Measurements from ENCODE around the gene MPP2.
"Not testable (repeated sequence)": the region's sequence is repeated elsewhere in the genome, so short reads cannot be mapped to it uniquely, and the experiment has no call there.

MPP2 gene

DNA sequence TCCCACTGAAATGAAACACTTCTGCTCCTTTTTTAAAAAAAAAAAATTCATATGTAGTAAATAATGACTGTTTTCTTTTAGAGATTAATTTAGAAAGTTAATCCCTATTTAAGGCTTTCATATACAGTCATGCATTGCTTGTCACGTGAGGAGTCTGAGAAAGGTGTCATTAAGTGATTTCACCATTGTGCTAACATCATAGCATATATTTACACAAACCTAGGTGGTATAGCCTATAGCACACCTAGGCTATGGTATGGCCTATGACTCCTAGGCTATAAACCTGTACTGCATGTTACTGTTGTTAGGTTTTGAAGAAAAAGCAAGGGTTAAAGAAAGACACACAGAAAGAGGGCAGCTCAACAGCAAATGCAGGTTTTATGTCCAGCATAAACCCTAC, 21.3 kb upstream of the MPP2 start:
- DNase-seq: no peak

DNA sequence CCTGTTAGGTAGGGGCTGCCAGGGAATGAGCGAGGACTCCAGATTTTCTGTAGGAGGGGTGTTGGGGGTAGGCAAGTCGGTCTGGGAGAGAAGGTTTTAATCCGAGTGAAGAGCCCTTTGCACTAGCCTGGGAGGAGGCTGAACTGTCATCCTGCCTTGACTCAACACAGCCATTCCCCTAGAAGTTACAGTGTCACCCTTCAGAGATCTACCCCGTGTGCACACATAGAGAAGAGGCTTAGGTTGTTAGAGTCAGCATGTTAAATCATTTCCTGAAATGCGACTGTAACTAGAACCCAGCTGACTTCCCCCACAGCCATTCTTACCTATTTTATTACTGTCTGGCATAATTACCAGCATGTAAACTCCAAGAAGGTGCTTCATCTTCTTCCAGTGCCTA, 20.6 kb upstream of the MPP2 start:
- DNase-seq: not testable (repeated sequence)

DNA sequence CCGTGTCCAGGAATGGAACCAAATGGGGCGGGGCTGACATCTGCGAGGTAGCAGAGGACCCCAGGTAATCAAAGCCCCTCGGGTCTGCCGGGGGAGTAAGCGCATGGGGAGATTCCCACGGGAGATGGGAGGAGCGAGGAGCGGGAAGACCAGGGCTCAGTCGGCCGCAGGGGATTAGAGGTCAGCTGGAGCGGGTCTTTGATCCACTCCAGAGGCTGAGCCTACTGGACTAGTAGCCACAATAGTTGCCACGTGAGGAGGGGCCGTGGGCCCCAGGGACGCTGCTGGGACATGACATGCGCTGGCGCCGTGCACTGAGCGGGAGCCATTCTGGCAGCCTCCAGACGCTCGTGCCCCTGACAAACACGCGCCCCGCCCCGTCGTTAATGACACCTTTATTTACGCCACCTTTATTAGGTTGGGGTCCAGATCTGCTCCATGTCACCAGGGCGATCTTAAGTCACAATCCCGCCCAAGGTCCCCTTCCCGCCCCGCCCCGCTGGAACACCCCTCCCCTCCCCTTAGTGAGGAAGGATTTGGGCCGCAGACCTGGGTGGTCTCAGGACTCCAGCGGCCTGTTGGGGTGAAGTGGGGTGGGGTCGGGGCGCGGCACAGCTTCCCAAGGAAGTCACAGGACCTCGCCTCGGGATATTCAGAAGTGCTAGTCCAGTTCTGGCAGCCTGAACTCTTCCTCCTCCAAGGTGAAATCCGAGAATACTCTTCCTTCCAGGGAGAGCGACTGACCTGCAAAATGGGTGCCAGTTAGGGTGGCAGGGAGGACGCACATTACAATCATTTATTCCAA, 19.9 kb upstream of the MPP2 start:
- DNase-seq: no peak

DNA sequence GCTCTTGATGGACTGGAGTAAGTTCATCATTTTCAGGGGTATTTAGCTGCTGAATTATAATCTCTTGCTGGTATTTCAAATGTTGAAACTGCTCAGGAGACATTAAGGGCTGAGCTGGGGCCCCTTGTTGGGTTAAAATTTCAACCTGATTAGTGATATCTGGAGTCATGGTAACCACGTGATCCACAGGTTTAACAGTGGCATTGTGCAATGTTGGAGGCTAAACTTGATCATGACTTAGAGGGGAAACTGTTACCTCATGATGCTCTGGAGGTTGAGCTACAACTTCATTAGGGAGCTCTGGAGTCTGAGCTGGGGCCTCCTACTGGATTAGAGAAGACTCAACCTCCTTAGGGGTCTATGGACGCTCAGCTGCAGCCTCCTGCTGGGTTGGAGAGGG, 17.2 kb upstream of the MPP2 start:
- no peak for DNase-seq

DNA sequence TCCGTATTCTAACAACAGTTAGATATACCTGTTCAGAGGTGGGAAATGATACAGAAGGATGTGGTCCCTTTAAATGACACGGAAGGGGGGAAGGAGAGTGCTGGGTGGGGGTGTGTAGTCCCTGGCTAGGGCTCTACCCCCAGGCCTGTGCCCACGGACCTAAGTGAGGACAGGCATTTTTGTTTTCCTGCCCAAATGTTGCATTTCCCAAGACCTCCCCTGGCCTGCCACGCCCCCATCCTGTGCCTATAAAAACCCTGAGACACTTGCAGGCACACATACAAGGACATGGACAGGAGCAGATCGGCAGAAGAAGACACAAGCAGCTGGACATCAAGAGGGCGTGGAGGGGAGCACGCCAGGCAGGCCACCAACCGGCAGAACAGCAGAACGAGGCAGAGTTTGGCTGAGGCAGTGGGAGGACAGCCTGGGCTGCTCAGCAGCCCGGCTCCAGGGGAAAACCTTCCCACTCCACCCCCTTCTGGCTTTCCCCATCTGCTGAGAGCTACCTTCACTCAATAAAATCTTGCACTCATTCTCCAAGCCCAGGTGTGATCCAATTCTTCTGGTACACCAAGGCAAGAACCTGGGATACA, 13.3 kb upstream of the MPP2 start:
- DNase-seq: no peak

DNA sequence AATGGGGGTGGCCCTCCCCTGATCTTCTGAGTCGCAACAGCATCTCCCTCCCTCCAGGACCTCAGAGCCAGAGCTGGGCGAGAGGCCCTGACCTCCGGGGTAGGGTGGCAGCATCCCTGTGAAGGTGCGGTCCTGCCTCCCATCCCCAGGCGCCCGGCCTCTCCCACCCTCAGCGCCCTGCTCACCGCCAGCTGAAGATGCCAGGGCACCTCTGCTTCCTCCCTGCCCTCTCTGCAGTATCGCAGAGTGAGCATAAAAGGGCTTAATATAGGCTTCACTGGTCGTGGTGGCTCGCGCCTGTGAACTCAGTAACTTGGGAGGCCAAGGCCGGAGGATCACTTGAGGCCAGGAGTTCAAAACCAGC, 10.7 kb upstream of the MPP2 start:
- DNase-seq: no peak

DNA sequence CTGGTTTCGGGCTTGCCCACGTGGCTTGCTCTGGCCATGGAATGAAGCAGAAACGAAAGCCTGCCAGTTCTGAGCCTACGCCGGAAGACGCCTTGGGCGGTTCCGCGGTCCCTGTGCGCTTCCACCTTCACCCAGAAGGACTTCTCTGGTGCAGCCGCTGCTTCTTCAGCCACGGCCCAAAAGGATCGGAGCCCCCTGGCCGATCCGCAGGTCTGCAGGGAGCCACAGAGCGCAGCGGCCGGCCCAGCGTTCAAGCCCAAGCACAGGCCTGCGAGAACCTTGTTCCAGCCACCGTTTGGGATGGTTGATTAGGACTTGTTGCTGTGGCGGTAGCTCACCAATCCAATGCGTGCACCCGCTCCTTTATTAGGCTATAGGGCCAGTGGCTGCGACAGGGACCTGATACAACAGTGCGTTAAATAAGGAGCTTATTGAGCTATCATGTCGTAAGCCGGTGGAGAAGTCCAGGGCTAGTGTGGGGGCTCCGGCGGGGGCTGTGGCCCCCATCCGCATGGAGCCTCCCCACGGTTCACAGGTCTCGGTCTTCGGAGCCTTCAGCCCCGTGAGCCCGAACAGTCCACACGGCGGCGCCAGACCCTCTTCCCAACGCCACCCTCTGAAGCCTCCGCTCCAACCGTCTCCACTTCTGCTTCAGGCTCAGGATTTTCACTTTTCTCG, 10.2 kb upstream of the MPP2 start:
- DNase-seq: no peak

DNA sequence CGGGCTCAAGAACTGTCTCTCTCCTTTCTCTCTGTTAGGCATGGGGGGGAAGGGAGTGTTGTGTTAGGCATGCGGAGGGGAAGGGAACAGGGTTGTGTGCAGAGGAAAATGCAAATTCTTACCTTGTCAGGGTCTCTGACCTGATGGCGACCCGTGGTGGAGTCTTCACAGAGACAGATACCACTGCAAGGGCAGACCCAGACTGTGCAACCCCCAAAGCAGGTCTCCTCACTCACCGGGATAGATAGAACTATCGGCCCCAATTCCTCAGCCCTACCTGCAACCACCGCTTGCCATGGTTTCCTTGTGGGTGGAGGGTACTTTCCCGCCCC, 9.6 kb upstream of the MPP2 start:
- DNase-seq: no peak

DNA sequence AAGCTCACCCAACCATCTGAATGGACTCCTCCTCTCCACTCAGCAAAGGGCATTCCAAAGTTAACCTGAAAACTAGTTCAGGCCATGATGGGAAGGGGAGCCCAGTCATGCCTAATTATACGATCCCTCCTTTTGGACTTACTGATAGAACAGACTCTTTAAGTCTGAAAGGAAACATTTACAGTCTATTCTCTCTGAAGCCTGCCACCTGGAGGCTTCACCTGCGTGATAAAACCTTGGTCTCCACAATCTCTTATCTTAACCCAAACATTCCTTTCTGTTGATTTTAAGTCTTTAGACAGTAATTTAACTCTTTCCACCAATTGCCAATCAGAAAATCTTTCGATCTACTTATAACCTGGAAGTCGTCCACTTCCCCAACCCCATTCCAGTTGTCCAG, 9.0 kb upstream of the MPP2 start:
- DNase-seq: no peak

DNA sequence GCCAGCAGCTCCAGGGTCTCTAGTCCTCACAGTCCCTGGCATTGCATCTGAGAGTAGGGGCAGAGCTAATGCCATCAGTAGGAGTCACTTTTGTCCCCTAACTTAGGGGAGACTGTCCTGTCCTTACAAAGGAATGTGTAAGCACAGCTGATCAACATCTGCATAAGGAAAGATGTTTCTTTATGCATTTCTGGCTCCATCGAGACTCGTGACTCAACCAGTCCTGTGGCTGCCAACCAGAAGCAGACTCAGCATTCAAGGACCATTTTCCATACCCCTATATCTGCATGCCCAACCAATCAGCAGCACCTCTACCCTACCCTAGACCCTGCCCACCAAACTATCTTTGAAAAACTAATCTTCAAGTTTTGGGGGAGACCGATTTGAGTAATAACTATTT, 8.2 kb upstream of the MPP2 start:
- no peak for DNase-seq

DNA sequence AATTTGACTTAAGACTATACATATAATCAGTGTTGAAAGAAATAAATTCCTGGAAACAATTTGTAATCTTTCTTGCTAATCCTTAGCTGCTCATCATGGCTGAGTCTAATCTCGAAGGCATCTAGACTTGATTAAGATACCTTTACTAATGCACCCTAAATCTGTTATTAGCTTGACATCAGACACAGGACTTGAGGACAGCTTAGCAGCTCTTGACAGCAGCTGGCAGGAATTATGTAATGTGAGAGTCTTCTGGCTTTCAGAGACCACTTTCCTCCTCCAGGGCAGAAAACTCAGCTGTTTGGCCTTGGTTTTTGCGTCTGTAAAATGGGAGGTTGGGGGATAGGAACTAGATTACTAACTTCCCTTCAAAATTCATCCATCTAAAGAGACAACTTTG, 7.1 kb upstream of the MPP2 start:
- DNase-seq: no peak

DNA sequence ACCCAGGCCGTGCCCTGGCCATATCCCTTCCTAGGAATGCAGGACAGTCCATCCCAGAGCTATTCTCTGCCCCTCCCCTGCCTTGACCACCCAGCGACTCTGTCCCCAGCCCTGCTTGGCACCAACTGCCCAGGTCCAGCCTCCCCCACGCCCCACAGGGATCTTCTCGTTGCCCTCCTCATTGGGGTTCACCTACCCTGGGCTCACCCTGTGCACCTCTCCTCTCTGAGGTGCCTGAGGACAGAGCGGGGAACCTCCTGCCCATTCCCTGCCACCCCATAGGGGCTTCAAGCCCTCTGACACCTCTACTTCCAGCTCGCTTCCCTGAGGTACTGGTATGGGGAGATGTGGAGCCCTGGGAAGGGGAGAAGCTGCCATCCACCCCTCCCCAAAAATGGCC, 6.2 kb upstream of the MPP2 start:
- no peak for DNase-seq

DNA sequence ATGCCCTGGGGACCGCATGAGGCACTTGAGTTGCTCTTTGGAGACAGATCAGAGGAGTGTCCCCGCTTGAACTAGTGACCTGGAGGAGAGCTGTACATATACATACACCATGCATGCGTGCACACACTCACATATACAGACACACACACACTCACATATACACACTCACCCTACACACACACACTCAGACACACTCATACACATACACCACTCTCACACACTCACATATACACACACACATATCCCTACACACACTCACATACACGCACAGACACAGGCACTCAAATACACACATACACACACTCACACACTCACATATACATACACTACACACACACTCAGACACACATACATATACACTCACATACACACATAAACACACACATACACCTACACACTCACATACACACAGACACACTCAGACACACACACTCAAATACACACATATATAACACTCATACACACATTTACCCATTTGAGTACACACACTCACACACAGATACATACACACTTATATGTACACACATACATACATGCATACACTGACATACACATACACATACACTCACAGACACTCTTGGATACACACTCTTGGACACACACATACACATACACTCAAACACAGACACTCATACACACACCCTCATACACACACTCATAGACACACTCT, 5.4 kb upstream of the MPP2 start:
- no peak for DNase-seq

DNA sequence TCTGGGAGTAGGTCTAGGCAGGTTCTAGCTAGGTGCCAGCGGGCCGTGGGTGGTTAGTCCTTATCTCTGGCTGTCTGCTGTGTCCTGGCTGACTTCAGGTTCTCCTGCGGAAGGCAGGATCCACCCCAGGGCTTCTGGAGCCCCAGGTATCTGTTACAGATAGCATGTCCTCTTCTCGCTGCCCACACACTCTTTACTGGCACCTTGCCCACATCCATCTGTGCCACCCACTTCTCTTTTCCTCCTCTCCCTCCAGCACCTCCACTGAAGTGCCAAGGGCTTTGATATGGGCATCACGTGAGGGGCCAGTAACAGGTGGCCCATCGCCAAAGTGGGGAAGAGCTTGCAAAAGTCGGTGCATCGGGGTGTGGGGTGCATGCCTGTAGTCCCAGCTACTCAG, 4.6 kb upstream of the MPP2 start:
- no peak for DNase-seq

DNA sequence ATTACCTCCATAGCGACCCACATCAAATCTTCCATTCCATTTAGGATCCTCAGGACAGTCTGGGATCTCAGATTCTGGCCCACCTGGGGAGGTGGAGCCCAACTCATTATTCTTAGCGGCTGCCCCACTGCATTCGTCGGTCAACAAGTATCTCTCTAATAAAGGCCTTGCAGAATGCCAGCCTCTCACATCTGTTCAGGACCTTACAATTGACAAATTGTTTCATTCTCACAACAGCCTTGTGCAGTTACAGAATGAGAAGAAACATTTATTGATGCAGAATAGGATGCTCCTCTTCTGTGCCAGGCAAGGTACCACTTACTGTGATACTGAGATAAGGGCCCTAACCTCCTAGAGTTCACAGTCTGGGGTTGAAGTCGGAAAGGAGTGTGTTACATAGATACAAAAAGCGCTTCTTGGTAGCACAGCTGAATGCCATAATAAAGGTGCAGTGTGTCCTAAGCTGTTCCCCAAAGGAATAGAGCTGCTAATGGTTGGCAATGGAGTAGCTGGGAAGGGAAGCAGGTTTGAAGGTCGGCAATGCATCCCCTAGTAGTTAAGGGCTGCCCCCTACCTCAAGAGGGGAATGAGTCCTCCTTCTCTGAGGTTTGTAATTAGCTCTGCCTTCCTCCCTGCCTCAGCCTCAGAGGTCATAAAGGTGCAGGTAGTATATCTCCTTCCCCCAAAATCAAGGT, 2.3 kb upstream of the MPP2 start:
- no peak for DNase-seq

DNA sequence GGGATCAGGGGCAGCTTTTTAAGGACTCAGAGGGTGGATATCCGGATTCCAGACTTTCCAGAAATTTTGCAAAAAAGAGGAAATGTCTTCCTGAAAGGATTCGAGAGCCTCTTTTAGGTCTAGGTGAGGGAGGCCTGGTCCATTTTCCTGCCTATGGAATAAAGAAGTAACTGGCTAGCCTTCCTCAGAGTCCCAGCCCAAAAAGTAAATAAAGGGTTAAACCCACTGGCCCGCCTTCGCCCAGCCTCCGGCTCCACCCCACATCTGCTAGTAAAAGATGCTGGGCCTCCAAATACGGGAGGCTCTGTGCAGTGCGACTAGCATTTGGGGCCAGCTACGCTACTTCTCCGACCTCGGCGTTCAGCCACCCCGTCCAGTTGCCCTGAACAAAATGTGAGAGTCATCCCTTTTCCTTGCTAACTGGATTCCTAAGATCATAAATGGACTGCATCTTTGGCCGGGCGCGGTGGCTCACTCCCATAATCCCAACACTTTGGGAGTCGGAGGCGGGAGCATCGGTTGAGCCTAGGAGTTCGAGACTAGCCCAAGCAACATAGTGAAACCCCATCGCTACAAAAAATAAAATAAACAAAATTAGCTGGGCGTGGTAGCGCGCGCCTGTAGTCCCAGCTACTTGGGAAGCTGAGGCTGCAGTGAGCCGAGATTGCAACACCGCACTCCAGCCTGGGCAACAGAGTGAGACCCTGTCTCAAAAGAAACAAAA, 824 bp upstream of the MPP2 start:
- peak; percentile 60 for DNase-seq

DNA sequence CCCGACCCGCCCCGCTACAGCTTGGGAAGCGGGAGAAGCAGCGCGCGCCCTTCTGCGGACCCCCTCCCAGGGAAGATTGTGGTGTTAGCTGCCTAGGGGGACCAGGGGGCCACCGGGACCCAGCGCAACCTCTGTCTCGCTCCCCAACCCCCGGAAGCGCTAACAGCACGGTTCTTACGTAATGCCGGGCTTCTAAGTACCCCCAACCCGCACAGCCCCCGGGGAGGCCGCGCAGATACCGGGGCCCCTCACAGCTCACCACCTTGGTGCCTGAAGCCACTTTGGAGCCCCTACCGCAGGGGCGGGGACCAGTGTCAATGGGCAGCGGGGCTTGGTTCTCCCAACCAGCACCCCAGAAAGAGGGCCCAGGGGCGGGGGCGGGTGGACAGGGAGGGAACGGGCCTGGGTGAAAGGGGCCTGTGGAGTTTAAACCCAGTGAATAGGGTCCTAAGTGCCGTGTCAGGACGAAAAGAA, 348 bp downstream of the MPP2 start:
- DNase-seq: no peak

DNA sequence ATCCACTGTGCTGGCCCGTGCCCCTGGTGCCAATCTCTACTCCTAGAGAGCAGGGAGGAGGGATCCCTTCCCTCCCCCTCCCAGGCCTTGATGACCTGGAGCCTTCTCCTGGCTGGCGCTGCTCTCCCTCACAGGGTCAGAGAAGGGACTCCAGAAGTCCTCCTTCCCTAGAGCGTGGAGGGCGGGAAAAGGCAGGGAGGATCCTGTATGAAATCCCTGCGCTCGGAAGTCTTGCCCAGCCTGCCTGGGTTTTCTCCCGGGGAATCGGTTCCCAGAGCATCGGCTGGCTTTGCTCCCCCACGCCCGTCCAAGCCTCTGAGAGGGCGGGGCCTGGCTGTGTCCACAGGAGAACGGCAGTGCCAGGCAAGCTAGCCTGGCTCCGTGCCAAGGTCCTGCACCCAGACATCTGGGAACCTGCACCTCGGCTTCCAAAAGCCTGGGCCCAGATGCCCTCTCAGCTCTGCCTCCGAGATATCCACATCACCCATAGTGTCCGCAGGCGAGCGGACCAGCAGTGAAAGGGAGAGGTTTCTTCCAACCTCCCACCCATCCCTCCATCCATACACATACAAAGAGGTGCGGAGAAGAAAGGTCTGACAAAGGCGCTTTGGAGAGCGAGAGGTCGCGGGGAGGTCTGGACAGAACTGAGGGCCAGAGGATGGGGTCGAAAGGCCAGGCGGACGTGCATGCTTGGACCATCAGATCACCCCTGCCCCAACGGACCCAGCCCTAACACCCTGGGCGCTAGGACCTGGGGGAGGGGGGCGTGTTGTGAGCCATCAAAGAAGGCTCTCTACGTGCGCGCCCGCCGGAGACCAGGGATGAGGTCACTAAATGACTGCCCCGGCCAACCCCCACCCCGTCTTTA, 1.1 kb downstream of the MPP2 start:
- DNase-seq: peak; percentile 69

DNA sequence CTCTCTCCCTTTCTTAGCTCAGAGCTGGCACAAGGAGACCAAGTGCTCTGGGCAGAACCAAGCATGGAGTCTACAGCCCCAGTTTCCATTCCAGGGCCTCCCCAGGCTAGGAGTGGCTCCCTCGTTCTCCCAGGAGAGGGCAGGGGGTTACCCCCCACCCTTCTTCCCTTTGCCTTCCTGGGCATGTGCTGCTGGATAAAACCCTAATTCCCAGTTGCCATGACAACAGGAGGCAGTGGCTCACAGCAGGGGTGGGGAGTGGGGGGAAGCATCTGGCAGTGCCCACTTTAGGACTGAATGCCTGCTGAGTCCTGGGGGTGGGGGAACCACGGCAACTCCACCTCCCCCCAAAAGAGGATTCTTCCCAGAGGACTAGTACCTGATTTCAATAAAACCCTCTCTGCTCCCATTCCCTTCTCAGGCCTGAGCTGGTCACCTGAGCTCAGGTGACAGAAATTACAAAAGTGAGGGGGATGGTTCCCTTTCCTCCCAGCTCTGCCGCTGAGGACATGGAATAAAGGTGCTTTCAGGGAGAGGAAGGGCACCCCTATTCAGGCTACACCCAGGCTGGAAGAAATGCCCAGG, 1.8 kb downstream of the MPP2 start:
- no peak for DNase-seq

DNA sequence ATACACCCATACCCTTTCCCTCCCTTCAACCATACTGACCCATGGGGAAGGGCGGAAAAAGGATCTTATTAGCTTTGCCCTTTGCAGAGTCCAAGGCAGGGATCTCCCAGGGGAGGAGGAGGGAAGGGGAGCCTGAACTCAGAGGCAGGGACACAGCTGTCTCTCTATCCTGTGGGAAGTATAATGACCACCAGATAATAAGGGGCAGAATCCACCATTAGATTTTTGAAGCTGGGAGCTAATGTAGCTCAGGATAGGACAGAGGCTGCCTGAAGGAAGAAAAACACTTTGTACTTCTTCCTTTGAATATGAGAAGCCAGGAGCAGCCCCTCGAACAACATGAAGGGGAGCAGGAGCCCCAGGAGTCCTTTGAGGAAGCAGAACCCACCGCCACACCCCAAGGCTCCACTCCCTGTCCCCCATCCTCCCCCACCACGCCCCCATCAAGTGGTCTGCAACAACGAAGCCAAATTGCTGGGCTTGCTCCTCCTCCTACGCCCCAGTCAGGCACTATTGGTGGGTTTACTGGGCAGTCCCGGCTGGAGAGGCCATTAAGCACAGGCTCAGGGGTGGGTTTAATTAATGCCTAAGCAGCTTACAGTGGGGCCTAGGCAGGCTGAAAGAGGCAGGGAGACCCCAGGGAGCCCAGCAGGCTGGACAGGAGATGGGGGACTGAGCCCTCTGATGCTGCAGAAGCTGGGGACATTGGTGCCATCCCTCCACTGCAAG, 5.3 kb downstream of the MPP2 start:
- DNase-seq: no peak
